ENCODE data around the gene HNRNPL. TPM values are rescaled to one million over a fixed set of nuclear protein-coding genes. Genes with fewer than 3 reads are reported as not detected.
A peak's percentile ranks its signal among the peaks of the same experiment; 100 is the strongest.
"Not testable (repeated sequence)": the region's sequence is repeated elsewhere in the genome, so short reads cannot be mapped to it uniquely, and the experiment has no call there.

Gene HNRNPL
- total RNA-seq, 2 donors from 2014 or later = 179 to 185 TPM

- no peak for ATAC-seq
- no peak for DNase-seq
- intact Hi-C loops (cut with DNase I) = no loop called here
Observed at GRCh38 chr19:38813323-38813722, 36.5 kb downstream of the HNRNPL start.

- DNase-seq (no peak), ATAC-seq (peak in 1 of 2 donors; percentile 23)
- intact Hi-C loops (cut with DNase I) = no loop called here
Observed at GRCh38 chr19:38812841-38813320, 36.9 kb downstream of the HNRNPL start, which contains the start of gene LGALS4. Gene LGALS4, minus strand, starts transcription at chr19:38812945. Its CDS starts 59 bp downstream, at chr19:38812886.

GRCh38 chr19:38812009-38812840 lies 37.6 kb downstream of the HNRNPL start:
- intact Hi-C loops (cut with DNase I) = no loop called here
- DNase-seq (no peak), ATAC-seq (no peak)

- intact Hi-C loops (cut with DNase I) = no loop called here
- no peak for DNase-seq
- no peak for ATAC-seq
Observed at GRCh38 chr19:38809592-38810252, 40.1 kb downstream of the HNRNPL start.

- intact Hi-C loops (cut with DNase I) = no loop called here
- DNase-seq (no peak), ATAC-seq (no peak)
Observed at GRCh38 chr19:38808741-38809140, 41.0 kb downstream of the HNRNPL start.

- DNase-seq; ATAC-seq; intact Hi-C loops (cut with DNase I): not testable (repeated sequence)
Observed at GRCh38 chr19:38807374-38808098, 42.2 kb downstream of the HNRNPL start.

GRCh38 chr19:38806371-38806770 lies 43.4 kb downstream of the HNRNPL start:
- intact Hi-C loops (cut with DNase I) = no loop called here
- no peak for ATAC-seq
- DNase-seq = no peak

GRCh38 chr19:38805180-38805579 lies 44.6 kb downstream of the HNRNPL start:
- DNase-seq (no peak), ATAC-seq (peak in 1 of 2 donors; percentile 31)
- intact Hi-C loops (cut with DNase I) = no loop called here

- no peak for ATAC-seq
- intact Hi-C loops (cut with DNase I) = no loop called here
- no peak for DNase-seq
Observed at GRCh38 chr19:38803543-38803942, 46.2 kb downstream of the HNRNPL start.

- ATAC-seq (no peak), DNase-seq (no peak)
- intact Hi-C loops (cut with DNase I) = no loop called here
Observed at GRCh38 chr19:38801359-38802095, 48.3 kb downstream of the HNRNPL start.

- no peak for DNase-seq
- intact Hi-C loops (cut with DNase I) = no loop called here
- no peak for ATAC-seq
Observed at GRCh38 chr19:38800577-38801347, 49.0 kb downstream of the HNRNPL start.

GRCh38 chr19:38799104-38799503 lies 50.7 kb downstream of the HNRNPL start:
- no peak for DNase-seq
- no peak for ATAC-seq
- intact Hi-C loops (cut with DNase I) = no loop called here

GRCh38 chr19:38797781-38798180 lies 52.0 kb downstream of the HNRNPL start:
- ATAC-seq; DNase-seq; intact Hi-C loops (cut with DNase I): not testable (repeated sequence)

GRCh38 chr19:38796154-38796553 lies 53.6 kb downstream of the HNRNPL start:
- ATAC-seq (no peak), DNase-seq (no peak)
- intact Hi-C loops (cut with DNase I) = no loop called here

GRCh38 chr19:38795549-38795948 lies 54.2 kb downstream of the HNRNPL start:
- DNase-seq (no peak), ATAC-seq (no peak)
- intact Hi-C loops (cut with DNase I) = no loop called here

- DNase-seq (no peak), ATAC-seq (no peak)
- intact Hi-C loops (cut with DNase I) = no loop called here
Observed at GRCh38 chr19:38793671-38794070, 56.1 kb downstream of the HNRNPL start.

GRCh38 chr19:38793177-38793576 lies 56.6 kb downstream of the HNRNPL start:
- DNase-seq = no peak
- intact Hi-C loops (cut with DNase I) = no loop called here
- no peak for ATAC-seq

Measured in left cardiac atrium (tissue), 4 donors.